IgD-negative memory B cell (primary cell): ENCODE data around the gene PRICKLE2. TPM values are rescaled to one million over a fixed set of nuclear protein-coding genes. Genes with fewer than 3 reads are reported as not detected.

Experiments
- H3K27ac Mint-ChIP-seq, 3 donors: one replicate each; pipeline ENCODE4 v1.8.0; 2020 to 2022; ENCODE audit warnings: mild to moderate bottlenecking in 3 of 3, mixed read lengths in 3 of 3, moderate library complexity in 1 of 3
- H3K27me3 Mint-ChIP-seq: one replicate; pipeline ENCODE4 v1.8.0; 2021; ENCODE audit warnings: mixed read lengths
- H3K36me3 Mint-ChIP-seq: one replicate; pipeline ENCODE4 v1.8.0; 2020; ENCODE audit warnings: mild to moderate bottlenecking, mixed read lengths
- H3K4me1 Mint-ChIP-seq, 3 donors: one replicate each; pipeline ENCODE4 v1.8.0; 2020 to 2022; ENCODE audit warnings: mixed read lengths in 3 of 3, mild to moderate bottlenecking in 1 of 3
- H3K4me3 Mint-ChIP-seq, 4 donors: one replicate each; pipeline ENCODE4 v1.8.0; 2020 to 2022; ENCODE audit warnings: mild to moderate bottlenecking in 4 of 4, mixed read lengths in 4 of 4, moderate library complexity in 3 of 4
- H3K9me3 Mint-ChIP-seq, 3 donors: one replicate each; pipeline ENCODE4 v1.8.0; 2020 to 2021; ENCODE audit warnings: mixed read lengths in 3 of 3, mild to moderate bottlenecking in 1 of 3
- polyA plus RNA-seq: library from polyadenylated mRNA; unstranded; fragments of 300-500 nt; fragmentation: Illumina TruSeq; gene quantifications from one replicate; pipeline ENCODE4 v1.2.3, GENCODE V29; 2021

PRICKLE2 gene
- polyA plus RNA-seq, 1 donor from 2014 or later: 0.73 TPM

GRCh38 chr3:64260431-64260830 is 35.2 kb upstream of the PRICKLE2 start:
- Mint-ChIP-seq H3K27me3 (peaks cover 17% of the 10 kb centered on the region), H3K4me3 (no peak overlapping the region), H3K4me1 (no peaks in the 10 kb centered on the region), H3K27ac (no peak overlapping the region), H3K9me3 (peaks cover 0 to 1% (median 0%) of the 10 kb centered on the region in 3 donors), H3K36me3 (no peaks in the 10 kb centered on the region)

GRCh38 chr3:64259636-64260035 is 34.4 kb upstream of the PRICKLE2 start:
- Mint-ChIP-seq H3K27me3 (peaks cover 14% of the 10 kb centered on the region), H3K9me3 (peaks cover 0 to 1% (median 0%) of the 10 kb centered on the region in 3 donors), H3K4me3 (no peak overlapping the region), H3K27ac (no peak overlapping the region), H3K36me3 (no peaks in the 10 kb centered on the region), H3K4me1 (no peaks in the 10 kb centered on the region)

- no peak overlapping the region for H3K27ac Mint-ChIP-seq
- H3K9me3 Mint-ChIP-seq: peaks cover 0 to 3% (median 0%) of the 10 kb centered on the region in 3 donors
- peaks cover 12% of the 10 kb centered on the region for H3K27me3 Mint-ChIP-seq
Measured at GRCh38 chr3:64257100-64257755, 32.0 kb upstream of the PRICKLE2 start.

GRCh38 chr3:64255741-64256340 is 30.6 kb upstream of the PRICKLE2 start:
- peaks cover 0 to 4% (median 0%) of the 10 kb centered on the region in 3 donors for H3K9me3 Mint-ChIP-seq
- no peaks in the 10 kb centered on the region for H3K36me3 Mint-ChIP-seq
- H3K27ac Mint-ChIP-seq: no peak overlapping the region
- peaks cover 9% of the 10 kb centered on the region for H3K27me3 Mint-ChIP-seq
- no peaks in the 10 kb centered on the region for H3K4me1 Mint-ChIP-seq
- H3K4me3 Mint-ChIP-seq: no peak overlapping the region

More at GRCh38 chr3:64257100-64257755, 32.0 kb upstream of the PRICKLE2 start:
- H3K36me3 Mint-ChIP-seq: no peaks in the 10 kb centered on the region
- no peaks in the 10 kb centered on the region for H3K4me1 Mint-ChIP-seq
- H3K4me3 Mint-ChIP-seq: no peak overlapping the region

- peaks cover 3% of the 10 kb centered on the region for H3K27me3 Mint-ChIP-seq
- no peak overlapping the region for H3K4me3 Mint-ChIP-seq
- H3K27ac Mint-ChIP-seq: no peak overlapping the region
- H3K9me3 Mint-ChIP-seq: peaks cover 0 to 4% (median 0%) of the 10 kb centered on the region in 3 donors
- no peaks in the 10 kb centered on the region for H3K36me3 Mint-ChIP-seq
- no peaks in the 10 kb centered on the region for H3K4me1 Mint-ChIP-seq
Measured at GRCh38 chr3:64254443-64254842, 29.2 kb upstream of the PRICKLE2 start.

- Mint-ChIP-seq H3K9me3 (peaks cover 0 to 4% (median 0%) of the 10 kb centered on the region in 3 donors), H3K4me3 (no peak overlapping the region), H3K36me3 (no peaks in the 10 kb centered on the region), H3K27ac (no peak overlapping the region), H3K27me3 (peaks cover 3% of the 10 kb centered on the region), H3K4me1 (no peaks in the 10 kb centered on the region)
Measured at GRCh38 chr3:64253689-64254088, 28.4 kb upstream of the PRICKLE2 start.

- H3K36me3 Mint-ChIP-seq: no peaks in the 10 kb centered on the region
- no peaks in the 10 kb centered on the region for H3K4me1 Mint-ChIP-seq
- peaks cover 0 to 2% (median 0%) of the 10 kb centered on the region in 3 donors for H3K9me3 Mint-ChIP-seq
- no peak overlapping the region for H3K27ac Mint-ChIP-seq
- H3K4me3 Mint-ChIP-seq: no peak overlapping the region
- no peaks in the 10 kb centered on the region for H3K27me3 Mint-ChIP-seq
Measured at GRCh38 chr3:64251019-64251418, 25.8 kb upstream of the PRICKLE2 start.

- Mint-ChIP-seq H3K9me3 (peaks cover 0 to 2% (median 0%) of the 10 kb centered on the region in 3 donors), H3K4me3 (no peak overlapping the region), H3K36me3 (no peaks in the 10 kb centered on the region), H3K27me3 (peaks cover 4% of the 10 kb centered on the region), H3K27ac (no peak overlapping the region), H3K4me1 (no peaks in the 10 kb centered on the region)
Measured at GRCh38 chr3:64247991-64248646, 22.9 kb upstream of the PRICKLE2 start.

GRCh38 chr3:64244011-64244942 is 19.0 kb upstream of the PRICKLE2 start:
- Mint-ChIP-seq H3K36me3 (no peaks in the 10 kb centered on the region), H3K27ac (no peak overlapping the region), H3K4me1 (no peaks in the 10 kb centered on the region)

GRCh38 chr3:64242435-64242834 is 17.2 kb upstream of the PRICKLE2 start:
- Mint-ChIP-seq H3K4me1 (no peaks in the 10 kb centered on the region), H3K36me3 (no peaks in the 10 kb centered on the region), H3K4me3 (no peak overlapping the region), H3K27ac (no peak overlapping the region), H3K9me3 (peaks cover 0 to 1% (median 0%) of the 10 kb centered on the region in 3 donors), H3K27me3 (peaks cover 16% of the 10 kb centered on the region)

More at GRCh38 chr3:64244011-64244942, 19.0 kb upstream of the PRICKLE2 start:
- peaks cover 0 to 1% (median 0%) of the 10 kb centered on the region in 3 donors for H3K9me3 Mint-ChIP-seq
- no peak overlapping the region for H3K4me3 Mint-ChIP-seq
- H3K27me3 Mint-ChIP-seq: peaks cover 10% of the 10 kb centered on the region

GRCh38 chr3:64240959-64241358 is 15.7 kb upstream of the PRICKLE2 start:
- Mint-ChIP-seq H3K9me3 (peaks cover 0 to 3% (median 0%) of the 10 kb centered on the region in 3 donors), H3K4me3 (no peak overlapping the region), H3K36me3 (no peaks in the 10 kb centered on the region), H3K4me1 (no peaks in the 10 kb centered on the region), H3K27ac (no peak overlapping the region), H3K27me3 (peaks cover 17% of the 10 kb centered on the region)

GRCh38 chr3:64240396-64240795 is 15.1 kb upstream of the PRICKLE2 start:
- Mint-ChIP-seq H3K36me3 (no peaks in the 10 kb centered on the region), H3K27me3 (peaks cover 17% of the 10 kb centered on the region), H3K9me3 (peaks cover 0 to 3% (median 0%) of the 10 kb centered on the region in 3 donors), H3K4me1 (no peaks in the 10 kb centered on the region), H3K27ac (no peak overlapping the region), H3K4me3 (no peak overlapping the region)

- no peak overlapping the region for H3K4me3 Mint-ChIP-seq
- H3K27me3 Mint-ChIP-seq: peaks cover 17% of the 10 kb centered on the region
- no peak overlapping the region for H3K27ac Mint-ChIP-seq
- peaks cover 0 to 3% (median 0%) of the 10 kb centered on the region in 3 donors for H3K9me3 Mint-ChIP-seq
- no peaks in the 10 kb centered on the region for H3K36me3 Mint-ChIP-seq
- H3K4me1 Mint-ChIP-seq: no peaks in the 10 kb centered on the region
Measured at GRCh38 chr3:64239841-64240240, 14.6 kb upstream of the PRICKLE2 start.

GRCh38 chr3:64238971-64239667 is 13.9 kb upstream of the PRICKLE2 start:
- Mint-ChIP-seq H3K4me1 (no peaks in the 10 kb centered on the region), H3K27ac (no peak overlapping the region), H3K4me3 (no peak overlapping the region), H3K36me3 (no peaks in the 10 kb centered on the region), H3K9me3 (peaks cover 0 to 4% (median 0%) of the 10 kb centered on the region in 3 donors), H3K27me3 (peaks cover 14% of the 10 kb centered on the region)
